SH-SY5Y (cell line): Measurements from ENCODE around the gene ZCCHC14.

Source experiments
- GATA2 ChIP-seq: IDR thresholded peaks from 2 replicates; pipeline ENCODE4 v1.6.1; 2011; ENCODE audit warnings: mild to moderate bottlenecking, low read depth, low read length
- GATA3 ChIP-seq: IDR thresholded peaks from 2 replicates; pipeline ENCODE4 v1.6.1; 2011; ENCODE audit warnings: low read depth, mild to moderate bottlenecking, low read length, moderate library complexity

Gene ZCCHC14

DNA sequence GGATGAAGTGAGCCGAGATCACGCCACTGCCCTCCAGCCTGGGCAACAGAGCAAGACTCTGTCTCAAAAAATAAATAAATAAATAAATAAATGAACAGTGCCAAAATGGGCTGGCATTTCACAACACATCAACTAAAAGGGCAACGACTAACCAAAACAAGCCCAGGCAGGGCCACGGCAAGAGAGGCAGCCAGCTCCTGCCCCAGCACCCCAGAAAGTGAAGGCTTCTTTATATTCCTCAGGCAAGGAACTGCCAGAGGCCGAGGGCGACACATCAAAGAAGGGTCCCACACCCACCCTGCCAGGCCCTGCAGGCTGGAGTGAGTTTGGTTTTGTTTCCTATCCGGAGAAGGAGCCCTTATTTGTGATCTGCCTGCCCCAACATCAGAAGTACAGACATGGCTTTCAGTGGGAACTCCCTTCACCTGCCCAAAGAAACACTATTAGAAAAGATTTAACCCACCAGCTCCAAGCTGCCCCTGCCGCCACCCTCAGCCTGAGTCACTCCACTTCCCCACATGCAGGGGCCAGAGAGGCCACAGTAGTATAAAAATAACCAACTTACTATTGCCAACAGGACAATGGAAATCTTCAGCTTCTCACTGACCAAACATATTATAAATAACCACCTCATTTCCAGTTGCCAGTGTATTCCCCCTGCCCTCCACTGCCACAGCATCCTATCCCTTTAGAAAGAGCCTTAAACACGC, 117.2 kb downstream of the ZCCHC14 start:
- TF ChIP-seq GATA2 (no peak), GATA3 (no peak)

- no peak for TF ChIP-seq GATA3
- no peak for TF ChIP-seq GATA2
Observed at GRCh38 chr16:87374313-87374712, 118.5 kb downstream of the ZCCHC14 start.

DNA sequence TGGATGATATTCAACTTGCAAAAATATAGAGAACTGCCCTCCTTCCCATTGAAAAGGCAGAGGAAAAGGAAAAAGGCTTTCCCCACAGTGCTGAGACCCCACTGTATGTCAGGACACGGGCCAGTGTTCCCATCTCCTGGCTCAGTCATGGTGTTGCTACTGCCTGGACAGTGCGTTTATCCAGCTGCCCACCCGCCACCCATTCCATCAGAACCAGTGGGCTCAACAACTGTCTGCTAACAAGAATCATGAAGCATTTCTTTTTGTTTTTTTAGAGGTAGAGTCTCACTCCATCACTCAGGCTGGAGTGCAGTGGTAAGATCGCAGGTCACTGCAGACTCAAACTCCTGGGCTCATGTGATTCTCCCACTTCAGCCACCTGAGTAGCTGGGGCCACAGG, 120.5 kb downstream of the ZCCHC14 start:
- TF ChIP-seq GATA3 (no peak), GATA2 (no peak)

DNA sequence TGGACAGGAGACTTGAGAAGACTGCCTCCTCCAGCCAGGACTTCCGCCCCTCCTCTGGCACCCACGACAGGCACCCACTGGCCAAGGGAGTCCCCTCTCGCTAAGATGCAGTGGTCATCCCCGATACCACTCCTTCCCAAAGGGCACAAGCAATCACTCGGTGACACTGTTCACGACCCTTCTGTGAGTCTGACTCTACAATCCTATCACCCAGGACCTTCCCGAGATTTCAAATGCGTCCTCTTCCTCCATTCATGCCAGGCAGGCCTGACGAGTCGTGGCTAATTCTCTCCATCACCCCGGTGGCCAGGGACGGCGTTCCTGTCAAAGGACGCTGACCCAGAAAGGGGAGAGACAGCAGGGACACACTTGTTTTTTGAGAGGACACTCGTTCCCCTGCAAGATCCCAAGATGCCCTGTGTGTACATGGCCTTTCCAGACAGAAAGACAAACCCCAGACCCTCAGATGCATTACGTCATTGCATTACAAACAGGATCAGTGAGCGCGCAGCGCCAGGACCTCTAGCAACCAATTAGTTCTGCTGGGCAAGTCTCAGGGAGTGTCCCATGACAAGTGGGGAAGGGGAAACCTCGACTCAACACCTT, 121.5 kb downstream of the ZCCHC14 start:
- TF ChIP-seq GATA3 (no peak), GATA2 (no peak)

DNA sequence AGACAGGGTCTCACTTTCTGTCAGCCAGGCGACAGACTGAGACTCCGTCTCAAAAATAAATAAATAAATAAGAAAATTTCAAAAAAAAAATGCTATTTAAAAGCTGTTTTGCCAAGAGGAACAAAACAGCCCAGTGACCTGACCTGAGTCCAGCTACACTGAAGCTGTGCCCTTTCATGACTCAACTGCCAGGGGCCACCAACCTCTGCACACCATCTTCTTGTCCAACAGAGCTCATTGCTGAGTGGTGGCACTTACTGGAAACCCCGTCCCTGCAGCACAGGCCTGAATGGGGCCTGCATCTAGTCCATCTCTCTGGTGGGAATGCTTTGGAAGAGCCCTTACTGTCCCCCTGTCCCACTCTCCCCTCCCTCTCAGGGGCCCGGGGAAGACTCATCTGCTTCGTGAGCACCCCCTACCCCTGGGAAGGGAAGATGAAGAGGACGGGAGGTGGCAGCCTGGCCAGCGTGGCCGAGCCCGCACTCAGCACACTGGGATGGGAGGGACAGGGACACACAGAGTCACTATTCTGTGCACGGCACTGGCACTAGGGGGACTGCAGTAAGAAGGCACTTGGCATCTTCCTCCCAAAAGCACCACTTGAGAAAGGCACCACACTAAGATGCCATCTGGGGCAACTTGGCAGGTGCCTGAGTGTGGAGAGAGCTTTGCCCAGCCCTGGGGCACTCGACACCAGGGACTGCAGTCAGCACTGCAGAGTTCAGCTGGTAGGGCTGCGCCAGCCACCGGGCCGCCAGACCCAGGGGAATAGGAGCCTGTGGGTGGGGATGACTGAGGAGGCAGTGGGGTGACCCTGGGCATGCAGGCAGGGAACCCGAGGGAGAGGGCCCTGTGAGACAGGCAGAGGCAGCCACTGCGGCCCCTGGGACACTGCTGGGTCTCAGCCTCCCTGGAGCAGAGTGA, 122.8 kb downstream of the ZCCHC14 start:
- TF ChIP-seq GATA3 (no peak), GATA2 (no peak)

- TF ChIP-seq GATA2 (no peak), GATA3 (no peak)
Observed at GRCh38 chr16:87369117-87369765, 123.6 kb downstream of the ZCCHC14 start.

DNA sequence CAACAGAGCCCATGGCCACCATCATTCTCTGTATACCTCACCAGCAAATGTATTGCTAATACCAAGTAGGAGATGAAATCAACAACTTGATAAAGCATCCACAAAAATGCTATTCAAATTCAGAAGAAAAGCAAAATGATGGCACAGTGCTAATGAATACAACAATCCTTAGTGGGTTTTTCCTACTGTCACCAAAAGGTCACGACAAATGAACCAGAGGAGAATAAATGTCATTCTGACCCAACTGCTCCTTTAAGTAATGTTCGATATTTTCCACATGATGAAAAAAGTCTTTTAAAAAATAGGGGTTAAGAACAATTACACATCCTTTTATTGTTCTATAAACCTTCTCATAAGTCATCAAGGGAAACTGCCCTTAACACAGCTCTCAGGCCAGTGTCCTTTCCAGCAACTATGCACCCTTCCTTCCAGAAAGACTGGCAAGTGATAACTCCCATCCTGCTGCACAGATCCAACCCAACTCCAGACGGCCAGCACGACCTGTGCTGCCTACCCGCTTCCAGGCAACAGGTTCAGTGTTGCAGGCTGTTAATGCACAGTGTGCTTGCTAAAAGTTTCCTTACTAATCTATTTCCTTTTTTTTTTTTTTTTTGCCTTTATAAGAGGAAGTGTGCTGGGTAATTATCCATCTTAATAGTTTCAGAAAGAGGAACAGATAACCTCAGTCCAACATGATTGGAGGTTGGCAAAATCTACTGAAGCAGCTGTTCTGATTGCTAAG, 124.6 kb downstream of the ZCCHC14 start:
- TF ChIP-seq GATA2 (no peak), GATA3 (no peak)

DNA sequence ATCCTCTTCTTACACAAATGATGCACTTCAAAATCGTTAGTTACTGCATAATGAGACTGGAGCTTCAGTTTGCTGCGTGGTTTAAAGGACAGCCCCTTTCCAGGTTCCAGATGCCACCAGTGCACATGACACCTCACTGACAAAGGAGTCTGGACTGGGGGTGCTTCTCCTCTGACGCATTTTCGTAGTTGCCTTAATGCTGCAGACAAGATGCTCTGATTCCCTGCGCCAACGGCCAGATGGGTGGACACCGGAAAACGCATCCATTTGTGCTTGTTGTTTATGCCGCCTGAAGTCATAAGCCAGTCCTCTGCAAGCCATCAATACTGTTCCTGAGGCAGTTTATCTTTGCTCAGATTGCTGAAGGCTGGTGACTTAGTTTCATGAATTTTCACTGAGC, 125.3 kb downstream of the ZCCHC14 start:
- TF ChIP-seq GATA3 (no peak), GATA2 (no peak)

DNA sequence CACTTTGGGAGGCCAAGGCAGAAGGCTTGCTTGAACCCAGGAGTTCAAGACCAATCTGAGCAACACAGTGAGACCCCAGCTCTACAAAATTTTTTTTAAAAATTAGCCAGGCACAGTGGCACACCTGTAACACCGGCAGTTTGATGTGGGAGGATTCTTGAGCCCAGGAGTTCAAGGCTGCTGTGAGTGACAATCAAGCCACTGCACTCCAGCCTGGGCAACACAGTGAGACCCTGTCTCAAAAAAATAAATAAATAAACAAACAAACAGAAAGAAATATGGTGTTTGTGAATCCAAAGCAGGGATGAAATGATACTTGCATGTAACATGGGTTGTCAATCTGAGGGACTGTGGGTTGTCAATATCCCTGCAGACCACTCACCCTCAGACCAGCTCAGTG, 125.9 kb downstream of the ZCCHC14 start:
- no peak for TF ChIP-seq GATA3
- no peak for TF ChIP-seq GATA2

DNA sequence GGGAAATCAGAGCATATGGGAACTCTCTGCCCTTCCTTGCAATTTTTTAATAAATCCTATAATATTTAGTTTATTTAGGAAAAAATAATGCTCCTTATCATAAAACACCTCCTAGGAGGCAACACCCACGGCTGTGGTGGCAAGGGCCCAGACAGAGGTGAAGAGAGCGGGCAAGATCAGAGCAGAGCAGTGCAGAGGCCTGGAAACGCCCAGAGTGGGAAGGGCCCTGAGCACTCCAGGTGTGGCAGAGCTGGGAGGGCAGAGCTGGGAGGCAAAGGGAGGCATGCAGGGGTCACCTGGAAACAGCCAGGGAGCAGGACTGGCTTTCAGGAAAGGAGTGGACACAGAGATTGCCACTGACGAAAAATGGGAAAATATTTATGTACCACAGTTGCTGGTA, 126.5 kb downstream of the ZCCHC14 start:
- TF ChIP-seq GATA2 (no peak), GATA3 (no peak)

GRCh38 chr16:87365021-87365713, 127.7 kb downstream of the ZCCHC14 start:
- no peak for TF ChIP-seq GATA2
- TF ChIP-seq GATA3 = no peak

DNA sequence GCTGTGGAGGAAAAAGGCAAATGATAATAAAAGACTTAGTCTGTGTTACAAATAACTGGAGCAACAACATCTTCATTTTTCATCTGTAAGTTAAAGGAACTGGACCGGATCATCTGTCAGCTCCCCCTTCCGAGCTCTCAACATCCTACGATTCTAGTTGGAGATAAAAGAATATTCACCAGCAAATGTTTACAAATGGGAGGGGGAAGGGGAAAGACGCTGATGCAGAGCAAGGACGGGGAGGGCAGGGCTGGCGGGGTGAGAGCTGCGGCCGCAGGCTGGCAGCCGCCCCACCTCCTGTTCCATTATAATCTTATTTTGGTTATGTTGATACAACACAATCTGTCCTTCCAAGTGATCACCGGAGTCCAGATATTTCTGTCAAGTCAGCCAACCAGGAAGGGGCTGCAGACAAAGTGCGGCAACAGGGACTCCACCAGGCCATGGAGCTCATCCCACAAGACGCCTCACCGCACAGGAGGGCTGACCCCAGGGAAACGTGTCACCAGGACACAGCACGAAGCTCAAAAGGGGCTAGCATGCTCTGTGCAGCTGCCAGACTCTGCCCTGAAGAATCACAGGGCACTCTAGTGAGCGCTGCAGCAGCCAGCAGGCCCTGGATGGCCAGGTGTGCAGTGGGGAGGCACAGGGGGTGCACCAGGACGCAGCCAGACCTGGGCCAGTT, 128.9 kb downstream of the ZCCHC14 start:
- TF ChIP-seq GATA2 = peak; percentile 70
- TF ChIP-seq GATA3 = no peak; the same call in 1 of the 2 replicates

- TF ChIP-seq GATA2 = no peak
- no peak for TF ChIP-seq GATA3
Observed at GRCh38 chr16:87361916-87362619, 130.8 kb downstream of the ZCCHC14 start.
